Effector memory CD4-positive, alpha-beta T cell (primary cell): ENCODE measurements around the gene RAP1GAP.

ENCODE experiments used
- DNase-seq, 3 donors: peaks; one replicate each; pipeline ENCODE4 v3.0.0-alpha.2; 2020
- H3K27ac ChIP-seq: 2 replicates; pipeline ENCODE4 v1.7.0; 2013; ENCODE audit warnings: mild to moderate bottlenecking, low read length, moderate library complexity; ENCODE audit not compliant: insufficient read depth, poor library complexity, severe bottlenecking
- H3K27me3 ChIP-seq: replicated peaks from 2 replicates; pipeline ENCODE4 v1.7.0; 2013; ENCODE audit warnings: mild to moderate bottlenecking, low read length; ENCODE audit not compliant: insufficient read depth, control insufficient read depth, poor library complexity, severe bottlenecking
- H3K36me3 ChIP-seq: 2 replicates; pipeline ENCODE4 v1.7.0; 2013; ENCODE audit warnings: mild to moderate bottlenecking, low read length, moderate library complexity; ENCODE audit not compliant: control insufficient read depth, insufficient read depth
- H3K4me1 ChIP-seq: 2 replicates; pipeline ENCODE4 v1.7.0; 2013; ENCODE audit warnings: low read length, mild to moderate bottlenecking; ENCODE audit not compliant: control insufficient read depth, insufficient read depth, poor library complexity, severe bottlenecking
- H3K4me3 ChIP-seq: 2 replicates; pipeline ENCODE4 v1.7.0; 2013; ENCODE audit warnings: low read length, low read depth, mild to moderate bottlenecking; ENCODE audit not compliant: insufficient read depth, poor library complexity, severe bottlenecking
- H3K9me3 ChIP-seq: 2 replicates; pipeline ENCODE4 v1.7.0; 2013; ENCODE audit warnings: mild to moderate bottlenecking, low read length, moderate library complexity; ENCODE audit not compliant: control insufficient read depth

Gene RAP1GAP

DNA sequence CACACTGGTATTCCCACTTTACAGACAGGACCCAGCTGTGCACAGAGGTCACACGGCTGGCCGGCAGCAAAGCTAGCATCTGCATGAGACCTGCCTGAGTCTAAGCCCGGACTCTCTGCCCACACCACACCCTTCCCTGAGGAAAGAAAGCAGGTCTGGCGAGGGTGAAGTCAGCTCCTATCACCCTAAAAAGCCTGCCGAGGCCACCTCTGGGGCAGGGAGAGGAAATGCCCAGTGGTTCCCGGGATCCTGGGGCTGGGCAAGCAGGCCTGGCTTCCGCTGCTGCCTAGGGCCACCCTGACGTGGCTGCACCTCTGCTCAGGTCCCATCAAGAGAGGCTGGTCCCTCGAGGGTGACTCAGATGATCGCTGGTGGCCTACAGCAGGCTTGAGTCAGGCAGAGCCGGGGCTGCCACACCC, 42.2 kb downstream of the RAP1GAP start:
- H3K36me3 ChIP-seq = no peaks in the 10 kb centered on the region
- no peak overlapping the region for H3K27ac ChIP-seq
- no peak for DNase-seq
- H3K27me3 ChIP-seq = no peaks in the 10 kb centered on the region
- no peaks in the 10 kb centered on the region for H3K4me1 ChIP-seq
- no peak overlapping the region for H3K4me3 ChIP-seq
- H3K9me3 ChIP-seq = no peaks in the 10 kb centered on the region

DNA sequence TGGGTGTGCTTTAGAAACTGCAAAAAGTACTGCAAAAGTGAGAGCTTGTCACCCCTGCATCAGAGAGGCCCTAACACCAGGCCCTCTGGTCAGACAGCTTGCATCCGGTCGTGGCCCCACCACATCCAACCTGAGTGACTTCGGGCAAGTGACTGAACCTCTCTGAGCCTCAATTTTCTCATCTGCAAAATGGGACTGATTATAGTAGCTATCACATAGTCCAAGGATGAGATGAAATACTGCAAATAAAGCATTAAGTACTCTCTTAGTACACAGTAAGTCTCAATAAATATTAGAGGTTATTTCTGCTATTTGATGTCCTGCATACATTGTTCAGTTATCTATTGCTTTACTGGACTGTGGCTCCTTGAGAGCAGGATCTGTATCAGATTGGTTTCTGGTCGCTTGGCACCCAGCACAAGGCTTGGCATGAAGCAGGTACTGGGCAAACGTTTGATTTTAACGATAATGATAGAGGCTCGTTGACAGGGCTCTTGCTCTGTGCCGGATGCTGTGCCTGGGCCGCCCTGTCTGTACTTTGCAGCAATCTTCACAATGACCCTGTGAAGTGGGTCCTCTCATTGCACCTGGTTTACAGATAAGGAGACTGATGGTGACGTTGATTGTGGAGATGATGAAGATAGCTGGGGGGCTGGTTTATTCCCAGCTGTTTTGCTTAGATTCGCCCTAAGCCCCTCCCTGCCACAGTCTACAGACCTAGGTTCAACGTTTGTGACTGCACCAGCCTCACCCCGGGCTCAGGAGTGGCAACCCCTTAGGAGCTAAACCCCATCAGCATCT, 43.6 kb downstream of the RAP1GAP start:
- Histone ChIP-seq H3K36me3 (no peaks in the 10 kb centered on the region), H3K9me3 (no peaks in the 10 kb centered on the region), H3K27ac (no peak overlapping the region), H3K27me3 (no peaks in the 10 kb centered on the region), H3K4me1 (no peaks in the 10 kb centered on the region), H3K4me3 (no peak overlapping the region)
- DNase-seq = no peak

DNA sequence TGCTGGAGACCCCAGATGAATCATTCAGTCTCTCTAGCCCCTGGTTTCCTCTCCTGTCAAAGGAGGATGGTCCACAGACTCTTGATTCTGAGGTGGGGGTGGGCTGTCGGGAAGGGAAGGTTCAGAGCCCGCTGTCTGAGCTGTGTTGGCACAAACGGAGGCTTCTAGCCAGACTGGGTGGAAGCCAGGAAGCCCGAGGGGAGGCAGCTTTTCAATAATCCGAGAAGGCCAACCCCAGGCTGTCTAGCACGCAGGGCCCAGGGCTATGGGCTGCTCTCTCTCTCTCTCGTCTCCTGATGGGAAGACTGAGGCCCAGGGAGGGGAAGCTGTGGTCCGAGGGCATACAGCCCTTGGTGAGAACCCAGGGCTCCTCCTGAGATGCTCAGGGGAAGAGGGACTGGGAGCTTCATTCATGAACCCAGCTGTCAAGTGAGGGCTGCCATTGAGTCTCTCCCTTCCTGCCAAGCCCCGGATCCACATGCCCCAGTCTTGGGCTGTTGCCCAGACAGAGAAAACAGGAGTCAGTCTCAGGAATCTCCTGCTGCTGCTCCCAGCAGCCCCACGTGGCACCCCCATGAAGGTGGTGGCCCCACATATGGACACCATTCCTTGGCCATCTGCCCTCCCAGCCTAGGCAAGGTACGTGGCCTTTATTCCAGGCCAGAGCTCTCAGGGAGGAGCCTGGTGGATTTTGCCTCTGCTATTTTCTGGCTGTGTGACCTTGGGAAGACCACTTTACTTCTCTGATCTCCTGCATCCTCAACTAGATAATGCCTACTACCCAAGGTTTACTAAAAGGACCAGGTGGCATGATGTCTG, 44.4 kb downstream of the RAP1GAP start:
- H3K36me3 ChIP-seq = no peaks in the 10 kb centered on the region
- no peak overlapping the region for H3K27ac ChIP-seq
- H3K9me3 ChIP-seq = no peaks in the 10 kb centered on the region
- H3K4me3 ChIP-seq = no peak overlapping the region
- DNase-seq = no peak
- no peaks in the 10 kb centered on the region for H3K4me1 ChIP-seq
- H3K27me3 ChIP-seq = no peaks in the 10 kb centered on the region

DNA sequence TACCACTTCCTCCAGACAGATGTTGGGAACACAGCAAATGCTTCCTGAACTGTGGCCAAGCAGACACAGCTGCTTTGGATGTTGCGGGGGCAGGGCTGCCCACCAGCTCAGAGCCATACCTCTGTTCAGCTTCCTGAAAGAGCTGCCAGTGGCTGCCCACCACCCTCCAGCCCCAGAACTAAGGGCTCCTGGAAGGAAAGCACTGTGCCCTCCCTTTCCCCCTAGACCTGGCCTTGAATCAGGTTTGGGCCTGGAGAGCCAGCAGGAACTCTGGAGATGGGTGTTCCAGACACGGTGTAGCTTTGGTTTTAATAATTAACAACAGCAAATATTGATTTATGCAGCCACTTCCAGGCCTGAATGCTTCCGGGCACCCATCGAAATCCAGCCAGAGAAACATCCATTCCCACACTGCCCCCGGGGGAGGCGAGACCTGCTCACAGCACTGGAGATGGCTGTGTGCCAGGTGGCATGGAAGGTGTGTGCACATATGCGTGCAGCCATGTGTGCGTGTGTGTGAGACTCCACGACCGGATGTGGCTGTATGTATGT, 45.7 kb downstream of the RAP1GAP start:
- Histone ChIP-seq H3K36me3 (no peaks in the 10 kb centered on the region), H3K27me3 (no peaks in the 10 kb centered on the region), H3K27ac (no peak overlapping the region), H3K4me3 (no peak overlapping the region), H3K4me1 (no peaks in the 10 kb centered on the region), H3K9me3 (no peaks in the 10 kb centered on the region)
- no peak for DNase-seq

DNA sequence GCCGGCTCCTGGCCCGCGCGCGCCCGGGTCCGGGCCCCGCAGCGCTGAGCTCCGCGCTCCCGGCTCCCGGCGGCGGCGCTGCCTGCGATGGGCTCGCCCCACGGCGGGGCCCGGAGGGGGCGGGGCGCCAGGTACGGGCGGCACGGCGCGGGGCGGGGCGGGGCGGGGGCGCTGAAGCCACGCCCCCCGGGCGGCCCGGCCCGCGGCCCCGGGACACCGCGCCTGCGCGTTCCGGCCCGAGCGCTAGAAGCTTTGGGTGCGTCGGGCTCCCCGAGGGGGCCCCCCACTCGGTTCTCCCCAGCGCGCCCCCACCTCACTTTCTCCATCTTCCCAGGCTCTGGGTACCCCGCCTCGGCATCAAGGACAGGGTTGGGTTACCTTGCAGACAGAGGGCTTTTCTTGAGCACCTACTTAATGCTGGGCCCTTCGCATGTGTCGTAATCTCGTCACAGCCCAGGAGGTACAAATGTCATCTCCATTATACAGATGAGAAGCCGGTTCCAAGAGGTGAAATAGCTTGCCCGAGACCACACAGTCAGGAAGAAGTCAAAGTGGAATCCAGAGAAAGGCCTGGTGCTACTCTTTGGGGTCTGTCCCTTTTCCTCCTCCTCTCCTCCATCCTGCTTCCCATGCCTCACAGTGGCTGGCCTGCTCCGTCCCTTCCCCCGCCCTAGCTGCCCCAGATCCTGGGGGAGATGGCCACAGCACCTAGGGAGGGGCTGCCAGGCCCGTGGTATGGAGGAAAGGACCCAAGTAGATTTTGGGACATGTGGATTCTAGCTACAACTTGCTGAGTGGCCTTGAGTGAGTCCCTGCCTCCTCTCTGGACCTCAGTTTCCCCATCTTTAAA, 46.5 kb downstream of the RAP1GAP start:
- peak in 2 of 3 donors; percentile 2 to 10 for DNase-seq

DNA sequence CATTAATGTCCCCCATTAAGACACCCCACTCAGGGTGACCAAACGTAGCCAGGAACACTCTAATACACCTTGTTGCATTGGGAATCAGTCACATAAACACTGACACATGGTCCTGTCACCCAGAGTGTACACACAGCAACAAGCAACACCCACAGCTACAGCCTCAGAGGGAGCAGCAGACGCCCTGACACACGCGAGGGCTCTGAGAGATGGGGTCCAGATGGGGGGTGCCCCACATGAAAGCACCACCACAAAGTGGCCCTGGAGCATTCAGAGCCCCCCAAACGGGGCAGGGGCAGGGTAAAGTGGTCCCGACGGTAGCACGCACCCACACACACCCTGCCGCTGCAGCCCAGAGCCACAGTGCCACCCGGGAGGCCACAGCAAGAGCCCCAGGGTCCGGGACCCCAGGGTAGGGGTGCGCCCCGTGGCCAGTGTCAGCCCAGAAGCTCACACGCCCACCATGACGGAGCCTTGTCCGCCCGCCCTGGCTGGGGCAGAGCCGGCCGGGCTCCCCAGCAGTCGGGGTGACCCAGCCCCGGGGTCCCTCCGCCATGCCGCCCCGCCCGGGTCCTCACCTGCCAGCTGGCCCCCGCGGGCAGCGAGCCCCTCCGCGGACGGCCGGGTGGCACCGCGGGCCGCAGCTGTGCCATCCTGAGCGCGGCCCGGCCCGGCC, 47.3 kb downstream of the RAP1GAP start:
- H3K27ac ChIP-seq = no peak overlapping the region
- no peak for DNase-seq
- no peak overlapping the region for H3K4me3 ChIP-seq
- H3K4me1 ChIP-seq = no peaks in the 10 kb centered on the region
- H3K36me3 ChIP-seq = no peaks in the 10 kb centered on the region
- H3K27me3 ChIP-seq = no peaks in the 10 kb centered on the region
- H3K9me3 ChIP-seq = no peaks in the 10 kb centered on the region

More for the DNA sequence above, 46.5 kb downstream of the RAP1GAP start:
- Histone ChIP-seq H3K9me3 (no peaks in the 10 kb centered on the region), H3K27ac (no peak overlapping the region), H3K36me3 (no peaks in the 10 kb centered on the region), H3K27me3 (no peaks in the 10 kb centered on the region), H3K4me3 (no peak overlapping the region), H3K4me1 (no peaks in the 10 kb centered on the region)

DNA sequence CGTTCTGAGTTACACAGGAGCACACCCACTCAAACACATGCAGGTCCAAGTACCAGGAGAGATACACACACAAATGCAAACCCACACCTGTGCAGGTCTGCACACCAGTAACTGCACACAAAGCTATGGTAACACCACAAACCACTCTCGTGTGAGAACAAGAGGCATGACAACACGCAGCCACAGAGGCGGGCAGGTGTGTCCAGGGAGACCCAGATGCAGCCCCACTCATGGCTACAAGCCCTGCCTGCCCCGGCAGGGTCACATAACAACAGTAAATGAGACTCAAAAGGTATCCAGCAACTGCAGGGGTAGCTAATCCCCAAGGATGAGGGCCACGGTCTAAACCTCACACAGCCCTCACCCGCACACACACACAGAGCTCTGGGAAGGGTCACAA, 48.1 kb downstream of the RAP1GAP start:
- H3K9me3 ChIP-seq = no peaks in the 10 kb centered on the region

DNA sequence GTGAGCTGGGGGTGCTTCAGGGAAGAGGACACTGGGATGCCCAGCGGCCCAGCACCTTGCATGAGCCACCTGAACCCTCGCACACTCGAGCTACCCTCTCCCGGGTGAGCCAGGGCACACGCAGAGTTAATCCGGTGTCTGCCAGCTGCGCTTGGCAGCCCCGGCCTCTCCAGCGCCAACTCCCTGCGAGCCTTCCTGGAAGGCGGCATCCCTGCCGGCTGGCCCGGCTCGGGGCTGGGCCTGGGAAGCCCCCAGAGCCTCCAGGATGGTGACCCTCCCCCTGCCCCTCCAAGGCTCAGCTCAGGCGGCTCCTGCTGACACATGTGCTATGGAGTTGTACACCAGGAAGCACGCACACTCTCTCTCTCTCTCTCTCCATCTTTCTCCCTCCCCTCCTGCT, 48.7 kb downstream of the RAP1GAP start:
- DNase-seq = no peak
- H3K27me3 ChIP-seq = no peaks in the 10 kb centered on the region
- no peaks in the 10 kb centered on the region for H3K36me3 ChIP-seq

More for the DNA sequence above, 48.1 kb downstream of the RAP1GAP start:
- Histone ChIP-seq H3K27ac (no peak overlapping the region), H3K27me3 (no peaks in the 10 kb centered on the region), H3K36me3 (no peaks in the 10 kb centered on the region), H3K4me1 (no peaks in the 10 kb centered on the region), H3K4me3 (no peak overlapping the region)
- DNase-seq = no peak

DNA sequence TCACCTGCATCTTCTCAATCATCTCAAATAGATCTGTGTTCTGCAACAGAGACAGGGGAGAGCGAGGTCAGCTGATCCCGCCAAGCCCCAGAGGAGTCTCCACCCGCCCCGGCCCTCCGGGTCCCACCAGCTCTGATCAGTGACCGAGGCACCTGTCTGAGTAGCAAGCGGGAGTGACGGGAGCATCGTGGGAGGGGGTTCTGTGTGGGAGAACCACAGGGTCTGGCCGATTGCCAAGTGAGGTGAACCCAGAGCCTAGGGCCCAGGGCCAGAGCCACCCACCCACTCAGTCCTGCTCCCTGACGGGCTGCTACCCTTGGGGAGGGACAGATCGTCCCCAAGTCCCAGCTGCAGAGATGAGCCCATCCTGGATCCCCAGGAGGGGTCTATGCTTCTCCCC, 49.1 kb downstream of the RAP1GAP start:
- Histone ChIP-seq H3K4me3 (no peak overlapping the region), H3K9me3 (no peaks in the 10 kb centered on the region), H3K36me3 (no peaks in the 10 kb centered on the region), H3K4me1 (no peaks in the 10 kb centered on the region), H3K27ac (no peak overlapping the region), H3K27me3 (no peaks in the 10 kb centered on the region)
- DNase-seq = no peak

More for the DNA sequence above, 48.7 kb downstream of the RAP1GAP start:
- no peak overlapping the region for H3K4me3 ChIP-seq
- no peak overlapping the region for H3K27ac ChIP-seq
- no peaks in the 10 kb centered on the region for H3K4me1 ChIP-seq
- H3K9me3 ChIP-seq = no peaks in the 10 kb centered on the region
